Liver (tissue), 9 donors: ENCODE data around the gene SRP14. TPM values are rescaled to one million over a fixed set of nuclear protein-coding genes. Genes with fewer than 3 reads are reported as not detected.

Experiments
- DNase-seq: peaks from one replicate; pipeline ENCODE4 v3.0.0-alpha.2; 2017; ENCODE audit warnings: low spot score
- H3K27ac ChIP-seq, 2 donors: one replicate each; pipeline ENCODE4 v1.7.0; 2013; ENCODE audit warnings: inconsistent platforms in 2 of 2, low read length in 2 of 2, control low read depth in 1 of 2, low read depth in 1 of 2, mild to moderate bottlenecking in 1 of 2
- H3K27me3 ChIP-seq, 4 donors: one replicate each; pipeline versions ENCODE4 v1.6.1 to v1.7.0; 2013; ENCODE audit warnings: low read length in 3 of 4, inconsistent platforms in 1 of 4, mild to moderate bottlenecking in 1 of 4, moderate library complexity in 1 of 4; ENCODE audit not compliant: control insufficient read depth in 4 of 4, insufficient read depth in 4 of 4
- H3K36me3 ChIP-seq, 4 donors: one replicate each; pipeline versions ENCODE4 v1.6.1 to v1.7.0; 2013; ENCODE audit warnings: low read length in 3 of 4, mild to moderate bottlenecking in 3 of 4, low read depth in 1 of 4, moderate library complexity in 1 of 4; ENCODE audit not compliant: control insufficient read depth in 4 of 4, insufficient read depth in 3 of 4
- H3K4me1 ChIP-seq, 4 donors: one replicate each; pipeline versions ENCODE4 v1.6.1 to v1.7.0; 2013; ENCODE audit warnings: low read length in 3 of 4, mild to moderate bottlenecking in 3 of 4, moderate library complexity in 1 of 4; ENCODE audit not compliant: control insufficient read depth in 4 of 4, insufficient read depth in 4 of 4
- H3K4me3 ChIP-seq, 3 donors: one replicate each; pipeline versions ENCODE4 v1.6.1 to v1.7.0; 2013; ENCODE audit warnings: low read length in 3 of 3, control low read depth in 1 of 3, low read depth in 1 of 3, mild to moderate bottlenecking in 1 of 3
- H3K9ac ChIP-seq, 2 donors: one replicate each; pipeline ENCODE4 v1.7.0; 2013; ENCODE audit warnings: low read length in 2 of 2, mild to moderate bottlenecking in 2 of 2, moderate library complexity in 2 of 2, control low read depth in 1 of 2, low read depth in 1 of 2
- H3K9me3 ChIP-seq, 4 donors: one replicate each; pipeline versions ENCODE4 v1.6.1 to v1.7.0; 2013; ENCODE audit warnings: low read length in 3 of 4; ENCODE audit not compliant: control insufficient read depth in 4 of 4
- ATF3 ChIP-seq: IDR thresholded peaks from 2 replicates; pipeline ENCODE4 v1.6.1; 2016; ENCODE audit warnings: antibody characterized with exemption
- CTCF ChIP-seq: fragments of 150-350 bp; IDR thresholded peaks from 2 replicates; pipeline ENCODE4 v1.5.1; 2017; ENCODE audit warnings: improper control_type of control experiment, low read depth, low read length; ENCODE audit not compliant: missing input control
- FOXA1 ChIP-seq: IDR thresholded peaks from 2 replicates; pipeline ENCODE4 v1.6.1; 2016; ENCODE audit warnings: antibody characterized with exemption
- FOXA2 ChIP-seq: IDR thresholded peaks from 2 replicates; pipeline ENCODE4 v1.6.1; 2016; ENCODE audit warnings: antibody characterized with exemption
- GABPA ChIP-seq, 2 donors: IDR thresholded peaks in 1 of 2; conservative IDR thresholded peaks in 1 of 2; 2 replicates each; pipeline ENCODE4 v1.6.1; 2016; ENCODE audit warnings: antibody characterized with exemption in 2 of 2, mild to moderate bottlenecking in 1 of 2, moderate library complexity in 1 of 2
- HNF4A ChIP-seq, 2 donors: conservative IDR thresholded peaks; 2 replicates each; pipeline ENCODE4 v1.6.1; 2016; ENCODE audit warnings: antibody characterized with exemption in 2 of 2, mild to moderate bottlenecking in 2 of 2
- HNF4G ChIP-seq: IDR thresholded peaks from 2 replicates; pipeline ENCODE4 v1.6.1; 2016; ENCODE audit warnings: antibody characterized with exemption
- JUND ChIP-seq, 2 donors: IDR thresholded peaks; 2 replicates each; pipeline ENCODE4 v1.6.1; 2016; ENCODE audit warnings: antibody characterized with exemption in 2 of 2
- MAX ChIP-seq: IDR thresholded peaks from 2 replicates; pipeline ENCODE4 v1.6.1; 2016; ENCODE audit warnings: antibody characterized with exemption
- NR2F2 ChIP-seq: IDR thresholded peaks from 2 replicates; pipeline ENCODE4 v1.6.1; 2016; ENCODE audit warnings: antibody characterized with exemption
- RAD21 ChIP-seq, 2 donors: IDR thresholded peaks; 2 replicates each; pipeline ENCODE4 v1.6.1; 2016; ENCODE audit warnings: antibody characterized with exemption in 2 of 2, mild to moderate bottlenecking in 2 of 2
- REST ChIP-seq: IDR thresholded peaks from 2 replicates; pipeline ENCODE4 v1.6.1; 2016; ENCODE audit warnings: antibody characterized with exemption, mild to moderate bottlenecking
- RXRA ChIP-seq, 2 donors: IDR thresholded peaks; 2 replicates each; pipeline ENCODE4 v1.6.1; 2017 to 2018; ENCODE audit warnings: antibody characterized with exemption in 2 of 2, mild to moderate bottlenecking in 1 of 2
- TAF1 ChIP-seq: conservative IDR thresholded peaks from 2 replicates; pipeline ENCODE4 v1.6.1; 2016; ENCODE audit warnings: antibody characterized with exemption, mild to moderate bottlenecking
- YY1 ChIP-seq: IDR thresholded peaks from 2 replicates; pipeline ENCODE4 v1.6.1; 2016; ENCODE audit warnings: antibody characterized with exemption, mild to moderate bottlenecking
- ZBTB33 ChIP-seq: IDR thresholded peaks from 2 replicates; pipeline ENCODE4 v1.6.1; 2016; ENCODE audit warnings: antibody characterized with exemption
- WGBS: extraction: QIAGEN DNeasy Blood & Tissue Kit; methylation state at CpG from one replicate; pipeline ENCODE4 v1.1.7; 2013; 5-methylcytosine and 5-hydroxymethylcytosine counted together
- polyA plus RNA-seq, 2 donors: library from polyadenylated mRNA; stranded (reverse) in 1 of 2; unstranded in 1 of 2; fragments of 200-250 nt in 1 of 2; fragments of >200 nt in 1 of 2; fragmentation: Nextera tagmentation in 1 of 2; extraction: Ambion mirVana in 1 of 2; gene quantifications; one replicate each; pipeline versions ENCODE4 v1.2.1 to v1.2.3, GENCODE V29; 2013 to 2015
- total RNA-seq, 2 donors: library from RNA; depleted of rRNA; stranded (reverse); fragments of >200 nt; gene quantifications; one replicate each; pipeline ENCODE4 v1.2.3, GENCODE V29; 2014
- donor health status: healthy.
- donor health status: healthy.
- donor health status: healthy.
- donor health status: healthy.
- donor health status: healthy.

The SRP14 gene
- total and polyA plus RNA-seq, 4 donors, result 67.2 to 357 (median 116) TPM

- Histone ChIP-seq H3K27ac (no peak overlapping the region), H3K9me3 (no peaks in the 10 kb centered on the region), H3K4me1 (peaks cover 11 to 19% (median 18%) of the 10 kb centered on the region in 4 donors), H3K36me3 (no peaks in the 10 kb centered on the region), H3K9ac (no peak overlapping the region), H3K4me3 (no peak overlapping the region), H3K27me3 (no peaks in the 10 kb centered on the region)
- DNase-seq, result no peak
- TF ChIP-seq FOXA1, result no peak
- no peak for TF ChIP-seq ZBTB33
- no peak for TF ChIP-seq HNF4A (conservative IDR thresholded peaks at IDR 0.05)
- TF ChIP-seq YY1, result no peak
- no peak for TF ChIP-seq CTCF
- no peak for TF ChIP-seq ATF3
- no peak for TF ChIP-seq NR2F2
- TF ChIP-seq TAF1, result no peak
- TF ChIP-seq REST, result no peak
- no peak for TF ChIP-seq RAD21 (IDR thresholded peaks at IDR 0.05)
- no peak for TF ChIP-seq JUND (IDR thresholded peaks at IDR 0.05)
- TF ChIP-seq GABPA (IDR thresholded peaks at IDR 0.05 in 1 of 2, conservative IDR thresholded peaks at IDR 0.05 in 1 of 2), result no peak
- 95% methylated on average over 8 of the region's 8 CpGs for WGBS
Observed at GRCh38 chr15:40070608-40071218, 31.7 kb upstream of the SRP14 start.

- Histone ChIP-seq H3K36me3 (no peaks in the 10 kb centered on the region), H3K4me3 (no peak overlapping the region), H3K9ac (no peak overlapping the region), H3K4me1 (peaks cover 11 to 19% (median 18%) of the 10 kb centered on the region in 4 donors), H3K9me3 (no peaks in the 10 kb centered on the region), H3K27me3 (no peaks in the 10 kb centered on the region), H3K27ac (no peak overlapping the region)
- 82% methylated on average over 5 of the region's 5 CpGs for WGBS
- TF ChIP-seq YY1, result no peak
- no peak for TF ChIP-seq HNF4G
- no peak for TF ChIP-seq ATF3
- no peak for TF ChIP-seq CTCF
- TF ChIP-seq RAD21 (IDR thresholded peaks at IDR 0.05), result no peak
- TF ChIP-seq NR2F2, result no peak
- no peak for TF ChIP-seq MAX
- no peak for TF ChIP-seq ZBTB33
- TF ChIP-seq RXRA (IDR thresholded peaks at IDR 0.05), result no peak
- TF ChIP-seq FOXA2, result no peak
- no peak for DNase-seq
Observed at GRCh38 chr15:40070166-40070557, 31.2 kb upstream of the SRP14 start.
